GM10248 (cell line): ENCODE measurements around the gene PTPRN2.

Experiments
- CTCF ChIA-PET: fragments of 300-600 bp; sonication (Branson Sonifier 250); formaldehyde crosslinking; extraction: SDS; loops from one replicate; lab custom pipeline; 2021; ENCODE audit warnings: antibody characterized with exemption; lab: Yijun Ruan, JAX
- POLR2A ChIA-PET: fragments of 350-650 bp; sonication (Branson Sonifier 250); formaldehyde crosslinking; extraction: SDS; loops from one replicate; lab custom pipeline; 2020; ENCODE audit warnings: antibody characterized with exemption; lab: Yijun Ruan, JAX
- DNase-seq: peaks from one replicate; pipeline ENCODE4 v3.0.0; 2012; ENCODE audit errors: extremely low spot score
- TF ChIP-seq, protein P1 (sequence below): IDR thresholded peaks from 2 replicates; pipeline ENCODE4 v1.5.1; 2012; ENCODE audit warnings: mild to moderate bottlenecking, low read depth; ENCODE audit errors: extremely low read depth, missing control alignments, control extremely low read depth

The PTPRN2 gene

DNA sequence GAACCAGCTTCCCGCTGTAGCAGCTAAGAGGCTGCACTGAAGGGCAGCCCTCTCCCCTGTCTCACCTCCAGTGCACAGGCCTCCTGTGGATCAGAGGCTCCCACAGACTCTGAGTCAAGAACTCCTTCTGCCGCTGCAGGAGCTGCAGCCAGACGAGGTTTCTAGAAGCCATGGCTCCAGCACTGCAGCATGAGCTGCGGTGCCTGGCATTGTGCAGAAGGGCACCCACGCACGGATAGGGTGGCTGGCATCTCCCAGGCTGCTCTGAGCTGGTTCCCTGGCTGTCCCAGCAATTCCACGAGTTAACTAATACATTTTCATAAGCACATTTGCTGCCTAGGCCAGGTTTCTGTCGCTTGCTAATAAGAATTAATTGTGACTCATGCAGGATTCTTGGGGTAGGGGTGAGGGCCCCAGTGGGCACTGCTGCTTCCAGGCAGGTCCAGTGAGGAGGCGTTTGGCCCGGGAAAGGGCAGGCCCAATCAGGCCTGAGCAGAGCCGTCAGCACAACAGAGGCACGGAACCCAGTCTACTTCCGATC lies 656.6 kb downstream of the PTPRN2 start:
- CTCF ChIA-PET: no interaction called here
- TF ChIP-seq, protein P1, sequence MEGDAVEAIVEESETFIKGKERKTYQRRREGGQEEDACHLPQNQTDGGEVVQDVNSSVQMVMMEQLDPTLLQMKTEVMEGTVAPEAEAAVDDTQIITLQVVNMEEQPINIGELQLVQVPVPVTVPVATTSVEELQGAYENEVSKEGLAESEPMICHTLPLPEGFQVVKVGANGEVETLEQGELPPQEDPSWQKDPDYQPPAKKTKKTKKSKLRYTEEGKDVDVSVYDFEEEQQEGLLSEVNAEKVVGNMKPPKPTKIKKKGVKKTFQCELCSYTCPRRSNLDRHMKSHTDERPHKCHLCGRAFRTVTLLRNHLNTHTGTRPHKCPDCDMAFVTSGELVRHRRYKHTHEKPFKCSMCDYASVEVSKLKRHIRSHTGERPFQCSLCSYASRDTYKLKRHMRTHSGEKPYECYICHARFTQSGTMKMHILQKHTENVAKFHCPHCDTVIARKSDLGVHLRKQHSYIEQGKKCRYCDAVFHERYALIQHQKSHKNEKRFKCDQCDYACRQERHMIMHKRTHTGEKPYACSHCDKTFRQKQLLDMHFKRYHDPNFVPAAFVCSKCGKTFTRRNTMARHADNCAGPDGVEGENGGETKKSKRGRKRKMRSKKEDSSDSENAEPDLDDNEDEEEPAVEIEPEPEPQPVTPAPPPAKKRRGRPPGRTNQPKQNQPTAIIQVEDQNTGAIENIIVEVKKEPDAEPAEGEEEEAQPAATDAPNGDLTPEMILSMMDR: no peak
- POLR2A ChIA-PET: no interaction called here

GRCh38 chr7:157930441-157930840 lies 657.2 kb downstream of the PTPRN2 start:
- TF ChIP-seq, protein P1: no peak
- ChIA-PET POLR2A (no interaction called here), CTCF (no interaction called here)
- DNase-seq: no peak

More for the DNA sequence above, 656.6 kb downstream of the PTPRN2 start:
- DNase-seq: no peak

GRCh38 chr7:157929671-157930070 lies 658.0 kb downstream of the PTPRN2 start:
- POLR2A ChIA-PET: no interaction called here
- no peak for DNase-seq
- TF ChIP-seq, protein P1: no peak
- CTCF ChIA-PET: no interaction called here

- TF ChIP-seq, protein P1: no peak
- CTCF ChIA-PET: no interaction called here
Observed at GRCh38 chr7:157928808-157929425, 658.7 kb downstream of the PTPRN2 start.

GRCh38 chr7:157928171-157928794 lies 659.3 kb downstream of the PTPRN2 start:
- TF ChIP-seq, protein P1: no peak
- CTCF ChIA-PET: no interaction called here

More at GRCh38 chr7:157928808-157929425, 658.7 kb downstream of the PTPRN2 start:
- POLR2A ChIA-PET: no interaction called here
- no peak for DNase-seq

DNA sequence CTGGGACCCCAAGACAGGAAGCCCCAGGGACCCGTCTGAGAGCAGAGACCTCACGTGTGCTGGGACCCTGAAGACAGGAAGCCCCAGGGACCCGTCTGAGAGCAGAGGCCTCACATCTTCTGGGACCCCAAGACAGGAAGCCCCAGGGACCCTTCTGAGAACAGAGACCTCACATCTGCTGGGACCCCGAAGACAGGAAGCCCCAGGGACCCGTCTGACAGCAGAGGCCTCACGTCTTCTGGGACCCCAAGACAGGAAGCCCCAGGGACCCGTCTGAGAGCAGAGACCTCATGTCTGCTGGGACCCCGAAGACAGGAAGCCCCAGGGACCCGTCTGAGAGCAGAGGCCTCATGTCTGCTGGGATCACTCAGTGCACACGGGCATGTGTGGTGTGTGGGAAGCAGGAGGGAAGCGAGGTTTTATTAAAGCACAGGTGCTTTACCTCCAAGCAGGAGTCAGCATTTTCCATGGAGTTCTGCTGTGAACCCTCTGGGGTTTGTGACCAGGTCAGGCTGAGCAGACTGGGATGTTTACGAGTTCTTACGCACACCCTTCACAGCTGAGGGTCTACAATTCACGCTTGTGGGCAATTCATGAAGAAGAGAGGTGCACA lies 660.2 kb downstream of the PTPRN2 start:
- ChIA-PET CTCF (no interaction called here), POLR2A (no interaction called here)
- no peak for DNase-seq
- TF ChIP-seq, protein P1: no peak

More at GRCh38 chr7:157928171-157928794, 659.3 kb downstream of the PTPRN2 start:
- POLR2A ChIA-PET: no interaction called here
- no peak for DNase-seq
